HG03575 (cell line): ENCODE data around the gene PDZD11.
"Not testable (repeated sequence)": the region's sequence is repeated elsewhere in the genome, so short reads cannot be mapped to it uniquely, and the experiment has no call there.

Experiments
- ATAC-seq: cut with Tn5 transposase; IDR thresholded peaks from one replicate; pipeline ENCODE4 v1.9.1; 2021; ENCODE audit not compliant: unreplicated experiment, insufficient number of reproducible peaks, low FRiP score; ENCODE audit errors: extremely low read depth

The PDZD11 gene, protein sequence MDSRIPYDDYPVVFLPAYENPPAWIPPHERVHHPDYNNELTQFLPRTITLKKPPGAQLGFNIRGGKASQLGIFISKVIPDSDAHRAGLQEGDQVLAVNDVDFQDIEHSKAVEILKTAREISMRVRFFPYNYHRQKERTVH

DNA sequence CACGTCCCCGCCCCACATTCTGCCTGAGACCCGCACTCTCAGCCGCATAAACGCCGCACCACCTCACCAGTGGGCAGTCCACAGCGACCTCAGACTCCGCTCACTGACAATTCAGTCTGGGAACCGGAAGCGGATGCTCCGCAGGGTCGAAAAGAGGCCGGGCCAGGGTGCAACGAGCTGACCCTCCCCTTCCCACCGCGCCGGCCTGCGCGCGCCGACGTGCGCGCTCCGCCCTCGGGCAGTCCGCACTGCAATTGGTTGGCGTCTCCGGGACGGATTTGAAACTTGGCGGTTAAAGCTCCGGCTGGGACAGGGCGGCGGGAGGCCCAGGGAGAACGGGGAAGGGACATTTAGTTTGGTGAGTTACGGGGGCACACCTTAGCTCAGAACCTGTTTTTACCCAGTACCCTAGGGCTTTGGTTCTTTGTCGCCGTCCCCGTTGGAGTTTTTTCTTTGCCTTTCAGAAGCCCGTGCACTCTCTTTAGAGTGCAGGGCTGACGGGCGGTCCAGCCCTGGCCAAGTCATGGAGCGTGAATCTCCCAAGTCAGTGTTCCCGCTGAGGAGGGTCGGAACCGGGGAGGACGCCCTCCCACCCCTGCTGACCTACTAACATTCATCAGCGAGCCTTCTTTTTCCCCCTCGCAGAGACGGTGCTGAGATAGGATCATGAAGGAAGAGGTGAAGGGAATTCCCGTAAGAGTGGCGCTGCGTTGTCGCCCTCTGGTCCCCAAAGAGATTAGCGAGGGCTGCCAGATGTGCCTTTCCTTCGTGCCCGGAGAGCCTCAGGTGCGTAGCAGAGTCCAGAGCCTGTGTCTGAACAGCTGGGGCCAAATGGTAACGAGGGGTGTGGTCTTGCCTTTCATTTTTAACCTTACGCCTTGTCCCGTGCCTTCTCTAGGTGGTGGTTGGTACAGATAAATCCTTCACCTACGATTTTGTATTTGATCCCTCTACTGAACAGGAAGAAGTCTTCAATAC, at the start of gene PDZD11, which contains the start of gene KIF4A:
Gene PDZD11, minus strand, starts transcription at position 135 of the 978 bp plus-strand sequence. CDS start 586 bp downstream, outside the sequence.
Gene KIF4A, plus strand, starts transcription at position 312 of the 978 bp plus-strand sequence. Its CDS starts 355 bp downstream, at position 667.
- ATAC-seq, result peak; percentile 73

DNA sequence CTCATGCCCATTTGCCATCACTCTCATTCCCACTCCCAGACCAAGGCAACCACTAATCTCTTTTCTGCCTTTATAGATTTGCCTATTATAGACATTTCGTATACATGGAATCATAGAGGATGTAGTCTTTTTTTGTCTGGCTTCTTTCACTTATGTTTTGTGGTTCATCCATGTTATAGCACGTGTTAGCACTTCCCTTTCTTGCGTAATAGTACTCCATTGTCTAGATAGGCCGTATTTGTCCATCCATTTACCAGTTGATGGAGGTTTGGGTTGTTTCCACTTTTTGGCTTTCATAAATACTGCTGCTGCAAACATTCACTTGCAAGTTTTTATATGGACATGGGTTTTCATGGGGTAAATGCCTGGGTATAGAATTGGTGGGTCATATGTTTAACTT, 48.6 kb upstream of the PDZD11 start:
- ATAC-seq, result no peak

DNA sequence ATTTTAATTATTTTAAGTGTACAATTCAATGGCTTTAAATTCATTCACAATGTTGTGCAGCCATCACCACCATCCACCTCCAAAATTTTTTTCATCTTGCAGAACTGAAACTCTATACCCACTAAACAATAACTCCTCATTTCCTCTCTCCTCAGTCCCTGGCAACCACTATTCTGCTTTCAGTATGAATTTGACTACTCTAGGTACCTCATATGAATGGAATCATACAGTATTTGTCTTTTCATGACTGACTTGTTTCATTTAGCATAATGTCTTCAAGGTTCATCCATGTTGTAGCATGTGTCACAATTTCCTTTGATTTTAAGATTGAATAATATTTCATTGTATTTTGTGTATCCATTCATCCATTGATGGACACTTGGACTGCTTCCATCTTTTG, 47.0 kb upstream of the PDZD11 start:
- ATAC-seq, result peak; percentile 100

DNA sequence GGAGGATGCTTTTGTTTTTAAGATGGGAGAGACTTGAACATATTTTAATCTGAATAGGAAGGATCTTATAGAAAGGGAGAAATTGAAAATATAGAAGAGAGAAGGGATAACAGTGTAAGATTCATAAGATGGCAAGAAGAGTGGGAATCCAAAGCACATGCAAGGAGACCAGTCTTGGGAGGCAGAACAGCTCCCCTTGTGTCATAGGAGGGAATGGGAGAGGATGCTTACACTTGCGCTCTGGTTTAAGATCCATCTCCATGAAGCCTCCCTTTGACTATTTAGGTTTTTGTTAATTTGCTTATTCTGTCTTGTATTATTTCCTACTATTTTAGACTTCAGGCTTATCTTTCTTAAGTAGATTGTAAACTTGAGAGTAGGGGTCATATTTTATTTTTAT, 42.9 kb upstream of the PDZD11 start:
- ATAC-seq, result no peak

DNA sequence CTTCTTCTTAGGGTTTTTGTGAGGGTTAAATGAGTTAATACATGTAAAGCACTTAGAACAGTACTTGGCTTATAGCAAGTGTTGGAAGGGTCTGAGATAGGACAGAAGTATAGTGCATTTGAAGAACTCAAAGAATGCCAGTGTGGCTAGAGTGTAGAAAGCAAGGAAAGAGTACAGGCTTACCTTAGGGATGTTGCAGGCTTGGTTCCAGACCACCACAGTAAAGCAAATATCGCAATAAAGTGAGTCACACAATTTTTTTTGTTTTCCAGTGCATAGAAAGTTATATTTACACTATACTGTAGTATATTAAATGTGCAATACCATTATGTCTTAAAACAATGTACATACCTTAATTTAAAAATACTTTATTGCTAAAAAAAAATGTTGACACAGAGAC, 41.4 kb upstream of the PDZD11 start:
- no peak for ATAC-seq

DNA sequence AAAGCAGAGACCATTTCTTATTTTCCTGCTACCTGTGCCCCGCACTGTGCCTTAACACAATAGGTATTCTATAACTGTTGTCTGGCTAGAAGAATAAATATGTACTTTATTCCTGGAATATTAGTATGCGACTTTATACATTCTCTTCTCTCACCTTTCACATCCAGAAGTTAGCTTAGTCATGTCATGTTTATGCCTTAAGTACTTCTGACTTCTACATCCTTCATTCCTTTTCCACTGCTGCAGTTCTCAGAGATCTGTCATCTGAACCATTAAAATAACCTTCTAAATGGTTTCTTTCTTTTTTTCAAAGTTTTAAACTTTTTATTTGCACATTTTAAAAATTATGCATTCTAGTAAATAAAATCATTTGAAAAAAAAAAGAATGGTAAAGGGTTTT, 34.6 kb upstream of the PDZD11 start:
- no peak for ATAC-seq

DNA sequence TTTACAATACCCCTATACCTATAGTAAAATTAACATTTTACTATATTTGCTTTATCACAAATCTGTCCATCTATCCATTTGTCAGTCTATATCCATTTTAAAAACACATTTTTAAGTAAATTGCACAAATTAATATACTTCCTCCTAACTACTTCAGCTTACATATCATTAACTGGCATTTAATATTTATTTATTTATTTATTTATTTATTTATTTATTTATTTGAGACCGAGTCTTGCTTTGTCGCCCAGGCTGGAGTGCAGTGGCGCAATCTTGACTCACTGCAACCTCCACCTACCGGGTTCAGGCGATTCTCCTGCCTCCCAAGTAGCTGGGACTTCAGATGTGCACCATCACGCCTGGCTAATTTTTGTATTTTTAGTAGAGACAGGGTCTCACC, 33.9 kb upstream of the PDZD11 start:
- ATAC-seq, result not testable (repeated sequence)

DNA sequence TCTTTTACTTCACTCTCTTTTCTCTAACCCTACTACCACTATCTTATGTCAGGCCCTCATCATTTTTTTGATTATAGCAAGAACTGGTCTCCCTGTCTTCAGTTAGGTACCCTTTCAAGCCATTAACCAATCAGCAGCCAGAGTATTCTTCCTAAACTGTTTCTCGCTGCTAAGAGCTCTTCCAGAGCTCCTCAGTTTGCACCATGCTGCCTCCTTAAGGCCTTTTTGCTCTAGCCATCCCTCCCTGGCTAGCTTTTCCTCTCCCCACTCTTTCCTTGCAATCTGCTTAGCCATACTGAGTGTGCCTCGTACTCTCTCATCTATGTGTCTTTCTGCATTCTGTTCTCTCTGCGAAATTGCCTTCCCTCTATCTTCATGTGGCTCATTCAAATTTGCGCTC, 33.1 kb upstream of the PDZD11 start:
- no peak for ATAC-seq

DNA sequence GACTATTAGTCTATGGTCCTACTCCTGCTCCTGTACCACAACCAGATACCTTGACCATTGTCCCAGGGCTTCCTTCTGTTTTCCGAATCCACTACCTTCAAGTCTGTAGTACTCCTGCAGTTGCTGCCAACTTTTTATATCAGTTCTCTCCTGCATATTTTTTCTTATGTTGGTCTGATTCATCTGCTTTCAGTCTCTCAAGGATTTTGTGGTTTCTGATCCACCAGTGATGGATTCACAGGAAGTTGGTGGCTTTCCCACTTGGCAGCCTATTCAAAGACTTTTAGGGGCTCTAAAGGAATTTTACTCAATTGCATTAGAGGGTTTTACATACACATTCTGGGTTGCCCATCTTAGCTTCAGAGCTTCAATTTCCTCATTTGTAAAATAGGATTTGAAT, 23.8 kb upstream of the PDZD11 start:
- no peak for ATAC-seq

DNA sequence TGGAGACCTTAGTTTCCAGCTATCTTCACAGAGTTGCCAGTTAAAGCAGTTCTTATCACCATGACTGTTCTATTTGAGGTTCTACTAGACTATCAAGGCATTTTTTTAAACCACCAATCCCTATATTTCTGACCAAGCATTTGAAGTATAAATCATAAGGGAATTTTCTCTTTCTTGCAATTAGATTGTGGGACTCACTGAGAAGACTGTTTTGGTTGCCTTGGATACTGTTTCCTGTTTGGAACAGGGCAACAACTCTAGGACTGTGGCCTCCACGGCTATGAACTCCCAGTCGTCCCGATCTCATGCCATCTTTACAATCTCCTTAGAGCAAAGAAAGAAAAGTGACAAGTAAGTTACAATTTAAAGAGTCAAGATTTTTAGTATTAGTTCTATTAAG, 12.0 kb upstream of the PDZD11 start:
- no peak for ATAC-seq

DNA sequence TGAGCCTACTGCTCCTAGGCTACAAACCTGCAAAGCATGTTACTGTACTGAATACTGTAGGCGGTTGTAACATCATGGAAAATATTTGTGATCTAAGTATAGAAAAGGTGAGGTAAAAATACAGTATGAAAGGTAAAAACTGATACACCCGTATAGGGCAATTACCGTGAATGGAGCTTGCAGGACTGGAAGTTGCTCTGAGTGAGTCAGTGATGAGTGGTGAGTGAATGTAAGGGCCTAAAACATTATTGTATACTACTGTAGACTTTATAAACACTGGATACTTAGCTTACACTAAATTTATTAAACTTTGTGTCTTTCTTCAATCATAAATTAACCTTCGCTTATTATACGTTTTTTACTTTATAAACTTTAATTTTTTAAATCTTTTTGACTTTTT, 3.9 kb upstream of the PDZD11 start:
- no peak for ATAC-seq

DNA sequence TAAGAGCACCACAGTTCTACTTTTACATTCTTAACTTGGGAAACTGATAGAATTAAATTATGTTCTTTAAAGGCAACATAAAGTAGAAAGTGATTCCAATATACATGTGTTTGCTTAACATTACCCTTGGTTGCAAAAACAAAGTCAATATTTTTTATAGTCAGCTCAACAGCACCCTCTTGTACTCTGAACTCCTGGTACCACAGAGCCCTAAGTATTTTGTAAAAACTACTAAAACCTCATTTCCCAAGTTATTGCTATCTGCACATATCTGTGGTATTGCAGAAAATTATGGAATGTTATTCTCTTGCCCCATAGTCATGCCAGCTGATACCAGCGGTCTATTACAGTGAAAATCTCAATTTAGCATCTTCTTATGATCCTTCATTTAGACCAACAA, 3.1 kb upstream of the PDZD11 start:
- ATAC-seq, result no peak

DNA sequence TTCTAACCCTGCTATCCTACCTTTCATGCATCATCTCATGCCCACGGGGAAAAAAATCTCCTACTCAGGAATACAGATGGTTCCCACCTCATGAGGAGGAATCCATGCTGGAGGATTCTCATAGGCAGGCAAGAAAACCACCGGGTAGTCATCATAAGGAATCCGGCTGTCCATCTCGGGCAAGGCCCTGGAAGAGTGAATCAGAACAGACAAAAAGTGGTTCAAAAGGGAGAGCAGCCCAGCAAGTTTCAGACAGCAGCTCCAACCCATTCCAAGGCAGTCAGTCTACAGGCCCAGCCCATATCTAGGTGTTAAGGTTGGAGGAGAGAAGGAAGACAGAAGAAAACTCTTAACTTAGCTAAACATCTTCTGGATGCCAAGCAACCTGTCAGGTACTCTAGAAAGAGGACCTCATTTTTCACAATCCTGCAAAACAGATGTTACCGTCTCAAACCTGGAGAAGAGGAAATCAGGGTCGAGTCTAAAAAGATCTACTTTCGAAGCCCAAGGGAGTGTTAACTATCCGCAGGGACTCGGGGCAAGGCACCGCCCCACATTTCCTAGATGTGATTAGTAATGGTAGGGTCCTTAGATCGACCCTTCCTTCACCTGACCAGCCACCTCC, 447 bp downstream of the PDZD11 start:
- ATAC-seq, result no peak

DNA sequence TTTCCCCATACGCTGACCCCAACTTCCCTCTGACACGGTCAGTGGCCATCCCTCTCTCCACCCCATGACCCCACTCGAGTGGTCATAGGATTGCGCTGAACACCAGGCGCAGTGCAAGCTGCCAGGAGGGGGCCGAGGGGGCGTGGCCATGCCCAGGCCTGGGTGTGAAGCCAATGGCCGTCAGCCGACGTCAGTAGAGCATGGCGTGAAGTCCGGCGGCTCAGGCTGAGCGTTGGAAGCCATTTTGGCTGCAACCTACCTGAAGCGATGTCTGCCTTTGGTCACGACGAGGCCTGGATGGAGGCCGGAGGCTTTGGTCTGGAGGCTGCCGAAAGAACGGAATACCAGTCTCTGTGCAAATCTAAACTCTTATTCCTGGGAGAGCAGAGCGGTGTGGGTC, 7.8 kb downstream of the PDZD11 start, which contains the start of gene RAB41:
Gene RAB41, plus strand, starts transcription at position 222 of the 400 bp plus-strand sequence. Its CDS starts 46 bp downstream, at position 268.
- ATAC-seq, result no peak

DNA sequence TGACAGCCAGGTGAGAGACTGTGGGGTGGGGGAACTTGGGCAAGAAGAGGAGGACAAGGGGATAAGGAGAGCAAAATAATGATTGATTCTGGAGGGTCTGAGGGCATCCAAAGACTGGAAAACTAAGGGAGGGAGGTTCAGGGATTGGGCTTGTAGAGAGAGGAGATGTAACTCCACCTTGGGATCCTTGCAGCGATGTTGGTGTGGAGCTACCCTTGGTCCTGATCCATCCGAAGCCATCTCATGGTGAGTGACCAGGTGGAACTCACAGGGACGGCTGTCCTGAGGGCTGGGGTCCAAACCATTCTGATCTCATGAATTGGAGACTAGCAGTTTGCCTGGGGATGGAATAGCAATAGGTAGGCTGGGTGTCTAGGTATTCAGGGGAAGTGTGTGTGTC, 9.2 kb downstream of the PDZD11 start:
- ATAC-seq, result no peak

DNA sequence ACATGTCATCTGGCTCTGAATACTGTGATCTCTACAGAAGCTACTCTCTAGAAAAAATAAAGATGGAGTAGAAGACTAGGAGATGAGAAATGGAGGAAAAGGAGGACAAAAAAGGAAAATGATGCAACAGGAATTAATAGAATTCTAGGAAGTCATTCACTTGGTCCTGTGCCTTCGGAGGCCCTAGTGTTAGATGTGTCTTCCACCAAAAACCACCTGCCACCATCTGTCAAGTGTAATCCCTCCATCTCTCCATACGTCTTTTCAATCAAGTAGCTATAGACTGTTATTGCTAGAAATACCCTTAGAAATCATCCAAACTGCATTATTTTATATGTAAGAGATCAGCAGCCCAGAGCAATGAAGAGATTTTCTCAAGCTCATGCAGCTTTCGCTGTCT, 10.6 kb downstream of the PDZD11 start:
- no peak for ATAC-seq

DNA sequence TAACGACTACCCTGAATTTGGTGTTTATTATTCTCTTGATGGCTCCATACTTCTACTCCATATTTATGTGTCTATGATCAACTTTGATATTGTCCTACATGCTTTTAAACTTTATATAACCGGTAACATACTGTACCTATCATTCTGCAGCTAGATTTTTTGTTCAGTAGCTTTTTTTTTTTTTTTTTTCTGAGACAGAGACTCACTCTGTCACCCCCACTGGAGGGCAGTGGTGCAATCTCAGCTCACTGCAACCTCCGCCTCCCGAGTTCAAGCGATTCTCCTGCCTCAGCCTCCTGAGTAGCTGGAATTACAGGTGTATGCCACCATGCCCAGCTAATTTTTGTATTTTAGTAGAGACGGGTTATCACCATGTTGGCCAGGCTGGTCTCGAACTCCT, 15.7 kb downstream of the PDZD11 start:
- ATAC-seq, result not testable (repeated sequence)

DNA sequence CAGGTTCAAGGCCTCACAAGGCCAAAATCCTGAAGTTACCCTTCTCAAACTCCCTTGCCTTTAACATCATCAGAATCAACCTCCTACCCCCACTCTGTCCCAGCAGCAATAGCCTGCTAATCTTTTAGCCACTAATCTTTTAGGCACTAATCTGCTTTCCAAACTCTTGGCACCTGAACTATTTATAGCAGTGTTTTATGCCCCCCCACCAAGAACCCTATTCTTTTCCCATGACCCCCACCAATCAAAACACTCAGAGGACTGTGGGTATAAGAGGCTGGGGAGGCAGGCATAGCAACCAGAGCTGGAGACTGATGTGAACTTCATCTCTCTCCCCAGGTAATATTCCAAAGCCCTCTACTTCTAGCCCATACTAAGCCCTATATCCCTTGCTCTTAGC, 21.7 kb downstream of the PDZD11 start, which contains the start of gene ARR3:
Gene ARR3, plus strand, starts transcription at position 301 of the 400 bp plus-strand sequence. CDS start 1,052 bp downstream, outside the sequence.
- ATAC-seq, result no peak

DNA sequence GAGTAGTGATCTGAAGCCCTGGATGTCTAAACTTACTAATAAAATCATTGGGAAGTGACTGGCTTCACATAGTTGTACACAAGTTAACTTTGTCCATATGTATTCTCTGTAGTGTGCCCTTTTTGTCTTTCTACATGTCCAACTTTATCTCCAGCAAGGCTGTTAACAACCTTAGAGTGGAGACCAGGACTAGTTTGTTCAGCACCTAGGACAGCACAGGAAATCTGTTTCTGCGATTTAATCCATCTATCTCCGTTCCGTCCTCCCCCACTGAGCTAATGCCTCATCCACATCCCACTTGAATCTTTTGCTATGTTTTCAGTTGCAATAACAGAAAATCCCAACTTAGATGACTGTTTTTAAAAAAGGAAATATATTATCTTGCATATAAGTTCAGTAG, 24.9 kb downstream of the PDZD11 start:
- ATAC-seq, result no peak
